ENCODE data around the gene STAC2.

- TF ChIP-seq POLR2A (IDR thresholded peaks at IDR 0.05; ENCODE audit: low read depth) (no peak), CTCF (IDR thresholded peaks at IDR 0.05) (no peak)
Measured at GRCh38 chr17:39208893-39209292, 16.9 kb downstream of the STAC2 start.

All from esophagus muscularis mucosa (tissue), 3 donors.